Cardiac muscle cell (in vitro differentiated cells and primary cell): ENCODE data around the gene GLMP. TPM values are rescaled to one million over a fixed set of nuclear protein-coding genes. Genes with fewer than 3 reads are reported as not detected.
A peak's percentile ranks its signal among the peaks of the same experiment; 100 is the strongest.

Experiments
- DNase-seq, 2 donors: peaks; one replicate each; pipeline versions ENCODE4 v3.0.0 to v3.0.0-alpha.2; 2010 to 2017; ENCODE audit warnings: low read depth in 1 of 2, low spot score in 1 of 2
- H3K27ac ChIP-seq: fragments of 200-600 bp; sonication (generic); 2 replicates; pipeline ENCODE4 v1.5.1; 2016
- H3K27me3 ChIP-seq: fragments of 200-600 bp; sonication (generic); 2 replicates; pipeline ENCODE4 v1.6.0; 2016; ENCODE audit warnings: control low read depth
- H3K36me3 ChIP-seq: fragments of 200-600 bp; sonication (generic); 2 replicates; pipeline ENCODE4 v1.5.1; 2016; ENCODE audit warnings: control low read depth
- H3K4me1 ChIP-seq: fragments of 200-600 bp; sonication (generic); 2 replicates; pipeline ENCODE4 v1.8.1; 2017; ENCODE audit warnings: low read depth, mild to moderate bottlenecking, mixed run types
- H3K4me3 ChIP-seq: fragments of 200-600 bp; sonication (generic); 2 replicates; pipeline ENCODE4 v1.5.1; 2016; ENCODE audit warnings: mild to moderate bottlenecking
- H3K9me3 ChIP-seq: fragments of 200-600 bp; sonication (generic); 2 replicates; pipeline ENCODE4 v1.5.1; 2017; ENCODE audit warnings: low read depth, mild to moderate bottlenecking, control low read depth
- CTCF ChIP-seq: IDR thresholded peaks from 2 replicates; pipeline ENCODE4 v1.5.1; 2012; ENCODE audit warnings: low read depth, mild to moderate bottlenecking, low read length
- polyA plus RNA-seq: library from polyadenylated mRNA; unstranded; fragments of >200 nt; fragmentation: Nextera tagmentation; extraction: Ambion mirVana; gene quantifications from 2 replicates; pipeline ENCODE4 v1.2.1, GENCODE V29; 2016
- total RNA-seq: library from RNA; depleted of rRNA; stranded (reverse); fragments of >200 nt; gene quantifications from 2 replicates; pipeline ENCODE4 v1.2.3, GENCODE V29; 2016

GLMP gene, protein sequence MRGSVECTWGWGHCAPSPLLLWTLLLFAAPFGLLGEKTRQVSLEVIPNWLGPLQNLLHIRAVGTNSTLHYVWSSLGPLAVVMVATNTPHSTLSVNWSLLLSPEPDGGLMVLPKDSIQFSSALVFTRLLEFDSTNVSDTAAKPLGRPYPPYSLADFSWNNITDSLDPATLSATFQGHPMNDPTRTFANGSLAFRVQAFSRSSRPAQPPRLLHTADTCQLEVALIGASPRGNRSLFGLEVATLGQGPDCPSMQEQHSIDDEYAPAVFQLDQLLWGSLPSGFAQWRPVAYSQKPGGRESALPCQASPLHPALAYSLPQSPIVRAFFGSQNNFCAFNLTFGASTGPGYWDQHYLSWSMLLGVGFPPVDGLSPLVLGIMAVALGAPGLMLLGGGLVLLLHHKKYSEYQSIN
- total RNA-seq = 54.9 and 57.7 TPM in 2 replicates
- 49.0 and 55.3 TPM in 2 replicates for polyA plus RNA-seq

- Histone ChIP-seq H3K9me3 (no peaks in the 10 kb centered on the region), H3K27me3 (no peaks in the 10 kb centered on the region), H3K27ac (no peak within 1 kb of the TSS), H3K4me1 (no peaks in the 10 kb centered on the region), H3K36me3 (no peaks in the 10 kb centered on the region), H3K4me3 (peak within 1 kb of the TSS; percentile 57)
- peak; percentile 73 to 74 for DNase-seq
- TF ChIP-seq CTCF = no peak
These were observed at the start of gene GLMP for GRCh38 chr1:156295391-156295947. Gene GLMP, minus strand, starts transcription at chr1:156295679. Its CDS starts 34 bp downstream, at chr1:156295645.

DNA sequence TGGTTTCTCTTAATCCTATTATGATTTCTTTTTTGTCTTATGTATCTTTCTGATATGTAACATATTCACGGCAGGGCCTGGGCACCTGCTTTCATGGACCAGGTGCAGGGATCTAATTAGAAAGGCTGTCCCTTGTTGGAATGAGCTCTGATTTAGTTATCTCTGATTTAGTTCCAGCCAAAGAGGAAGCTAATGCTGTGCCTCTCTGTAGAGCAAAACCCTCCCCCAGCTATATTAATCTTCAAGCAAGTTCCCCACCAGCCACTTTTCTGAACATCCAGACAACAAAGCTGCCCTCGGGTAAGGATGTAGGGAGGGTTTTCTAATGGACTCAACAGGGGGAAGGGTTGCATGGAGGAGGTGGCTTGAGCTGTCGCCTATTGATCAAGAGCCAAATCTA is 48.9 kb upstream of the GLMP start:
- no peak for TF ChIP-seq CTCF
- H3K27me3 ChIP-seq = no peaks in the 10 kb centered on the region
- no peak overlapping the region for H3K27ac ChIP-seq
- no peaks in the 10 kb centered on the region for H3K9me3 ChIP-seq
- H3K4me1 ChIP-seq = no peaks in the 10 kb centered on the region
- DNase-seq = no peak
- H3K36me3 ChIP-seq = no peaks in the 10 kb centered on the region
- no peak overlapping the region for H3K4me3 ChIP-seq

GRCh38 chr1:156342166-156342955 is 46.9 kb upstream of the GLMP start:
- no peak for DNase-seq
- Histone ChIP-seq H3K27me3 (no peaks in the 10 kb centered on the region), H3K4me3 (no peak overlapping the region), H3K36me3 (no peaks in the 10 kb centered on the region), H3K9me3 (no peaks in the 10 kb centered on the region), H3K27ac (no peak overlapping the region), H3K4me1 (no peaks in the 10 kb centered on the region)
- TF ChIP-seq CTCF = no peak

- no peaks in the 10 kb centered on the region for H3K27me3 ChIP-seq
- H3K36me3 ChIP-seq = peaks cover 21% of the 10 kb centered on the region
- TF ChIP-seq CTCF = no peak
- H3K4me1 ChIP-seq = peaks cover 9% of the 10 kb centered on the region
- peak; percentile 98 to 100 for DNase-seq
- H3K9me3 ChIP-seq = no peaks in the 10 kb centered on the region
- peak within 1 kb of the TSS; percentile 85 for H3K27ac ChIP-seq
- H3K4me3 ChIP-seq = peak within 1 kb of the TSS; percentile 98
These were observed 42.9 kb upstream of the GLMP start, which contains the start of the genes CCT3 and TSACC for GRCh38 chr1:156338180-156338976. Gene CCT3, minus strand, starts transcription at chr1:156338292. Its CDS starts 108 bp downstream, at chr1:156338184. Gene TSACC, plus strand, starts transcription at chr1:156338526. Its CDS starts 1,232 bp downstream, at chr1:156339758.

GRCh38 chr1:156337888-156338179 is 42.4 kb upstream of the GLMP start:
- TF ChIP-seq CTCF = no peak
- H3K4me1 ChIP-seq = peaks cover 9% of the 10 kb centered on the region

More at GRCh38 chr1:156337888-156338179, 42.4 kb upstream of the GLMP start:
- H3K27me3 ChIP-seq = no peaks in the 10 kb centered on the region
- peaks cover 24% of the 10 kb centered on the region for H3K36me3 ChIP-seq
- H3K27ac ChIP-seq = peak overlapping the region; percentile 85
- peak overlapping the region; percentile 98 for H3K4me3 ChIP-seq
- no peak for DNase-seq
- H3K9me3 ChIP-seq = no peaks in the 10 kb centered on the region
